Thymus (tissue), 11 donors: ENCODE results near the gene GATAD1. TPM values are rescaled to one million over a fixed set of nuclear protein-coding genes. Genes with fewer than 3 reads are reported as not detected.
"Not testable (repeated sequence)": the region's sequence is repeated elsewhere in the genome, so short reads cannot be mapped to it uniquely, and the experiment has no call there.

ENCODE experiments used
- DNase-seq, 9 donors: peaks; one replicate each; pipeline ENCODE4 v3.0.0-alpha.2; 2013; ENCODE audit warnings: low spot score in 9 of 9, low read depth in 6 of 9, missing footprints in 1 of 9
- H3K27ac ChIP-seq, 2 donors: one replicate each; pipeline ENCODE4 v1.5.1; 2013; ENCODE audit warnings: control low read depth in 1 of 2, low read depth in 1 of 2, low read length in 1 of 2, mild to moderate bottlenecking in 1 of 2, moderate library complexity in 1 of 2
- H3K27me3 ChIP-seq, 2 donors: one replicate each; pipeline ENCODE4 v1.5.1; 2013; ENCODE audit warnings: low read length in 1 of 2; ENCODE audit not compliant: control insufficient read depth in 2 of 2, insufficient read depth in 1 of 2
- H3K36me3 ChIP-seq, 2 donors: one replicate each; pipeline ENCODE4 v1.5.1; 2013; ENCODE audit warnings: low read length in 1 of 2, mild to moderate bottlenecking in 1 of 2, moderate library complexity in 1 of 2; ENCODE audit not compliant: control insufficient read depth in 2 of 2, insufficient read depth in 2 of 2
- H3K4me1 ChIP-seq, 2 donors: one replicate each; pipeline ENCODE4 v1.5.1; 2013; ENCODE audit warnings: low read length in 2 of 2; ENCODE audit not compliant: control insufficient read depth in 2 of 2, insufficient read depth in 2 of 2
- H3K4me3 ChIP-seq, 2 donors: one replicate each; pipeline ENCODE4 v1.5.1; 2013; ENCODE audit warnings: low read length in 2 of 2, control low read depth in 1 of 2, mild to moderate bottlenecking in 1 of 2
- H3K9me3 ChIP-seq, 2 donors: one replicate each; pipeline ENCODE4 v1.5.1; 2013; ENCODE audit warnings: low read length in 1 of 2, mild to moderate bottlenecking in 1 of 2; ENCODE audit not compliant: control insufficient read depth in 2 of 2, insufficient read depth in 1 of 2
- WGBS: extraction: QIAGEN DNeasy Blood & Tissue Kit; methylation state at CpG from one replicate; pipeline ENCODE4 v1.1.7; 2013; 5-methylcytosine and 5-hydroxymethylcytosine counted together
- polyA plus RNA-seq: library from polyadenylated mRNA; stranded (reverse); fragments of 200-250 nt; gene quantifications from one replicate; pipeline ENCODE4 v1.2.3, GENCODE V29; 2013
- total RNA-seq: library from RNA; stranded (reverse); fragments of 120-200 nt; gene quantifications from one replicate; pipeline ENCODE4 v1.2.4, GENCODE V29; 2013
- donor health status: healthy.

Gene GATAD1
- total and polyA plus RNA-seq, 2 donors, result 8.8 to 24.6 TPM

DNA sequence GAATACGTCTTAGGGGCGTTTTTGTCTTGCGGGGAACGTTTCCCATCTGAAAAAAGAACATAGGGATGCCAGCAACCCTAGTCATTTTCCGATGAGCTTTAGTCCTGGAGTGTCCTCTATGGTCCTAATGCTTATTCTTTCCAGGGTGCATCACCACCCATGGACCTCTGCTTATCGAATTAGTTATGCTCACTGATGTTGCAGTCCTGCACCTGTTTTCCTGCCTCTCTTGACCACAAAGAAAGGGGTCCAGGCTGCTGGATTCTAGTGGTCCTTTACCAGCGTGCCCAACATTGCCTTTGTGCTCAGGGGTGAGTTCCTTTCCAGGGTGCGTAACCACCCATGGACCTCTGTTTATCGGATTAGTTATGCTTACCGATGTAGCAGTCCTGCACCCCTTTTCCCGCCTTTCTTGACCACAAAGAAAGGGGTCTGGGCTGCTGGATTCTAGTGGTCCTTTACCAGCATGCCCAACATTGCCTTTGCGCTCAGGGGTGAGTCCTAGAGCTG, 28.0 kb downstream of the GATAD1 start:
- H3K36me3 ChIP-seq, H3K9me3 ChIP-seq, H3K4me3 ChIP-seq, H3K27ac ChIP-seq, DNase-seq, H3K4me1 ChIP-seq, H3K27me3 ChIP-seq: not testable (repeated sequence)
- WGBS, result 97% methylated on average over 12 of the region's 12 CpGs

DNA sequence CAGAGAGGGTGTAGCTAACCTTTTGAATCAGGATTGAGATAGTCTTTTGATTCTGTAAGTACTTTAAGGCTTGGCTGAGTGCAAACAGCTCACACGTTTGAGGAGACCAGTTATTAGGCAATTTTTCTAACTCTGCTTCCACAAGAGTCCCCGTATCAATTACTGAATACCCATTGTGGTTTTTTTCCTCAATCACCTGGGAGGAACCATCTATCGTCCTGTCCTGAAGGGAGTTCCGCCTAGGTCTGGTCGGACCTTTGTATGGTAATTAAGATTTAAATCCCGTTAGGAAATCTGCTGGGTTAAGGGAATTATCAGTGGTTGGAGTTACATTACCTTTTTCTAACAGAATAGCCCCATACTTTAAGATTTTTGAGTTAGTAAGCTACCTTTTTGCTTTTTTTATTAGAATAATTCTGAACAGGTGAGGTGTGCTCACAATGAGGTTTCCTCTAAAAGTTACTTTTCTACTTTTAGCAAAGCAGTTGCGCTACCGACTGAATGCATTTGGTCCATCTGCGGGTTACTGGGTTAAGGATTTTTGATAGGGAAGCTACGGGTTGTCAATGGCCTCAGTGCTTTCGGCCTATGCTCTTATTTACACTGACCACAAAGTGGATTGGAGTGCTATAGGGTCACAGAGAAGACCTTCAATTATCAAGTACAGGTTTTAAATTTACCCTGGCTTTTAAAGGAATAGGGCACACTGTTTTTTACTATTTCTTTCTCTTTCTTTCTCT, 28.7 kb downstream of the GATAD1 start:
- H3K4me3 ChIP-seq, H3K27ac ChIP-seq, DNase-seq, H3K36me3 ChIP-seq, H3K27me3 ChIP-seq, H3K4me1 ChIP-seq, H3K9me3 ChIP-seq: not testable (repeated sequence)
- 96% methylated on average over 11 of the region's 11 CpGs for WGBS

DNA sequence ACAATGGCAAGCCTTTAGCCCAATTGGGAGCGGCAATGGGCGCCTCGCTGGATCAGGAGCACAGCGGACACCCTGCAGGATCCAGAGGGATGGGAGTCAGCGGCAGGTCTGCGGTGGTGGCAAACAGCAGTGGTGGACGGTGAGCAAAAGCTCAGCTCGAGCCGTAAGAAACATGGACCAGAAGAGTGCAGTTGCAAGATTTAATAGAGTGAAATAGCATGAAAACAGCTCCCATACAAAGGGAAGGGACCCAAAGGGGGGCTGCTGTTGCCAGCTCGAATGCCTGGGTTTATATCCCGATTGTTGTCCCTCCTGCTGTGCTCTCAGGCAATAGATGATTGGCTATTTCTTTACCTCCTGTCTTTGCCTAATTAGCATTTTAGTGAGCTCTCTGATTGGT, 30.4 kb downstream of the GATAD1 start, which contains the start of gene ERVW-1:
Gene ERVW-1, minus strand, starts transcription at position 266 of the 400 bp plus-strand sequence. CDS start 7,565 bp downstream, outside the sequence.
- WGBS, result 96% methylated on average over 11 of the region's 11 CpGs
- not testable (repeated sequence) for H3K4me3 ChIP-seq, H3K9me3 ChIP-seq, DNase-seq, H3K4me1 ChIP-seq, H3K27ac ChIP-seq, H3K27me3 ChIP-seq, H3K36me3 ChIP-seq

DNA sequence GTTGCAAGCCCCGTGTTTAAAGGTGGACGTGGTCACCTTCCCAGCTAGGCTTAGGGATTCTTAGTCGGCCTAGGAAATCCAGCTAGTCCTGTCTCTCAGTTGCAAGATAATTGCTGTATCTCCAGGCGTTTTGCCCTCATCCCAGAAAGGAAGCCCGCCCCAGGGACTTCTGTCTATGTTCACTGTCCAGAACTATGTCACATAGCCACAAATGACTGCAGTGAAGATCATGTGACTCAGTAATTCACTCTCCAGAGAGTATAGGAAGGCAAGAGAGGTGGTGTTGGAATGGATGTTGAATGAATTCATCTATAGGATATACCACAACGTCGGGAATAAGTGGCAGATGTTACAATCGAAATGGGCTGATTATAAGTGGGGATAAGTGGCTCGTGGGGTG, 30.8 kb downstream of the GATAD1 start:
- Histone ChIP-seq H3K9me3 (no peaks in the 10 kb centered on the region), H3K36me3 (no peaks in the 10 kb centered on the region), H3K4me3 (no peak overlapping the region), H3K27me3 (no peaks in the 10 kb centered on the region), H3K4me1 (no peaks in the 10 kb centered on the region), H3K27ac (no peak overlapping the region)
- WGBS, result 94% methylated on average over 9 of the region's 9 CpGs
- no peak for DNase-seq

DNA sequence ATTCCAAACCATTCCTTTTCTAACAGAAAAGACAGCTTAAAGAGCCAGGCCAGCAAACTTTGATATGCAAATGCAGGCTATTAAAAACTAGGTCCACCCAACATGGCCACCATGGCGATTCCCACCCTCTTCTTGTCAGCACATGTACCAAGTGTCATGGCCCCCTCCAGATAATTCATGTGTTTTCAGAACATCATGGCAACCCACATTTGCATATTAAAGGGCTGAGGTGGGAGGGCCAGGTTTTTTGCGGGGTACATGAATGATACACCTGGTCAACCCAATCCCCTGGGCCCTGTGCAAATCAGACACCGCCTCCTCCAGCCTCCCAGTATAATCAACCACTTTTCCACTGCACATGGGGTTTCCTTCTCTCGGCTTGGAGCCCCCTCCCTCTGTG, 31.4 kb downstream of the GATAD1 start:
- DNase-seq, result no peak

DNA sequence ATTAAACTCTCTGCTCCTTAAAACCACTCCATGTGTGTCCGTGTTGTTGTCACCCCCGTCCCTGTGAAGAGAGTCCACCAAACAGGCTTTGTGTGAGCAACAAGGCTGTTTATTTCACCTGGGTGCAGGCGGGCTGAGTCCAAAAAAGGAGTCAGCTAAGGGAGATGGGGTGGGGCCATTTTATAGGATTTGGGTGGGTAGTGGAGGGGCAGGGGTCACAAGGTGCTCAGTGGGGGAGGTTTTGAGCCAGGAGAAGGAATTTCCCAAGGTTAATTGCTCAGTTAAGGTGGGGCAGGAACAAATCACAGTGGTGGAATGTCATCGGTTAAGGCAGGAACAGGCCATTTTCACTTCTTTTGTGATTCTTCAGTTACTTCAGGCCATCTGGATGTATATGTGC, 31.9 kb downstream of the GATAD1 start:
- 97% methylated on average over 4 of the region's 4 CpGs for WGBS
- not testable (repeated sequence) for H3K4me1 ChIP-seq, H3K27ac ChIP-seq, H3K27me3 ChIP-seq, DNase-seq, H3K36me3 ChIP-seq, H3K9me3 ChIP-seq, H3K4me3 ChIP-seq

More for the DNA sequence above, 31.4 kb downstream of the GATAD1 start:
- H3K36me3 ChIP-seq, result no peaks in the 10 kb centered on the region
- no peaks in the 10 kb centered on the region for H3K9me3 ChIP-seq
- H3K27me3 ChIP-seq, result no peaks in the 10 kb centered on the region
- no peak overlapping the region for H3K4me3 ChIP-seq
- H3K4me1 ChIP-seq, result no peaks in the 10 kb centered on the region
- H3K27ac ChIP-seq, result no peak overlapping the region
- WGBS, result 98% methylated on average over 4 of the region's 4 CpGs

DNA sequence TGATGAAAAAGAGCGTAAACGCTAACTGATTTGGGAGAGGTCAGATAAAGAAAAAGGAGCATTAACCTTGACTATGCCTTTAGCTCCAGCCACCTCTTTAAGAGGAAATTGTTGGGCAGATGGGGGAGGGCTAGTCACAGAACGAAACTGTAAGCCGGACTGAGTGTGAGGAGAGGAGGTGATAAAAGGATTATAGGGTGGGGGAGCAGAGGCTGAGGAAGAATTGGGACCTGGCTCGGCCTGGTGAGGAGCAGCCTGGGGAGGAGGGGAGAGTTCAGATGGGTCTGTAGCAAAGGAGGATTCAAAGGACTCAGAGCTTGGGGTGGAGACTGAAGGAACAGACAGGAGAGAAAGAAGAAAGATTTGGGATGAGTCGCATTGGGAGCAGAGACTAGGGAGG, 36.3 kb downstream of the GATAD1 start:
- H3K27me3 ChIP-seq, result not testable (repeated sequence)
- 98% methylated on average over 6 of the region's 6 CpGs for WGBS

DNA sequence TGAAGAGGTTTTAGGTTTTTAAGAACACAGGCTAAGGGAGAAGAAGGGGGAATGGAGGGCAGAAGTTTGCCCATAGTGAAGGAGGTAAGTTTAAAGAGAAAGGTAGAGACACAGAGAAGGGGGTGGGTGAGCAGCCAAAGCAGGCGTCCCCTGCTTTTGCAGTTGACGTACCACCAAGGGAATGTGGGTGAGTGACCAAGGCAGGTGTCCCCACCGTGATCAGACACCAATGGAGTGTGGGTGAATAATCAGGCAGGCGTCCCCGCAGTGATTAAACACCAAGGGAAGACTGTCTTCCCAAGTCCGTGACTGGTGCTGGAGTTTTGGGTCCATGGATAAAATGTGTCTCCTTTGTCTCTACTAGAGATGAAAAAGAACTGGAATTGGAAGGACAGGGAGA, 36.9 kb downstream of the GATAD1 start:
- 97% methylated on average over 6 of the region's 6 CpGs for WGBS
- not testable (repeated sequence) for H3K9me3 ChIP-seq, H3K4me1 ChIP-seq, H3K27ac ChIP-seq, DNase-seq, H3K27me3 ChIP-seq, H3K4me3 ChIP-seq
- H3K36me3 ChIP-seq, result peaks cover 8 to 19% of the 10 kb centered on the region in 2 donors

More for the DNA sequence above, 36.3 kb downstream of the GATAD1 start:
- H3K9me3 ChIP-seq, DNase-seq, H3K27ac ChIP-seq, H3K4me1 ChIP-seq, H3K4me3 ChIP-seq: not testable (repeated sequence)
- peaks cover 6 to 14% of the 10 kb centered on the region in 2 donors for H3K36me3 ChIP-seq

DNA sequence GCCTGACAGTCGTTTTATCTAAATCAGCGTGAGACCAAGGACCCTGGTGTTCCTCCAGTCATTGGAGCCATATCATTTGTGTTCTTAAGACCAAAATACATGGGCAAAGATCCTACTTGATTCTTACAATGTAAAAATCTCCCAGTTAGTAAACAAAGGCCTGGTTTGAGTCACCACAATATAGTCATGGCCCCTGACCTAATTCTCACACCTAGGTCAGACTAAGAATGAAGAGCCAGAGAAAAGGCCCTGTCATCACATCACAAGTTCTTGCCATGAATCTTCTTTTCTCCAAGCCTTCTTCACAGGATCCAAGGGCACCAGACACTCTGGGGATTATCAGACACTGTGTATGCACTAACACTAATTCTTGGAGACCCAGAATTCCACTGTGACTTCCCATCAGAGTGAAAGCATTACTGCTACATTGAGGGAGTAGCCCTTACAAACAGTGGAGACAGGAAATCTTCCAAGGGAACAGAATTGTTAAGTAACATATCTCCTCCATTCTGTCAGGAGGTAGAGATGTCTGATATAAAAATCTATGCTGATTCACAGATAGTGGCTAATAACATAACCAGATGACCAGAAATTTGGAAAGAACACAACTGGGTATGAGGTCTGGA, 38.1 kb downstream of the GATAD1 start:
- Histone ChIP-seq H3K27me3 (no peaks in the 10 kb centered on the region), H3K36me3 (peaks cover 9 to 23% of the 10 kb centered on the region in 2 donors), H3K4me3 (no peak overlapping the region), H3K27ac (no peak overlapping the region), H3K4me1 (no peaks in the 10 kb centered on the region), H3K9me3 (no peaks in the 10 kb centered on the region)
- 100% methylated on average over 2 of the region's 2 CpGs for WGBS
- no peak for DNase-seq
